H1 (cell line): Measurements from ENCODE around the gene FBXL15. TPM values are rescaled to one million over a fixed set of nuclear protein-coding genes. Genes with fewer than 3 reads are reported as not detected.

Experiments used
- CTCF ChIA-PET: fragments of 300-600 bp; sonication (Branson Sonifier 250); formaldehyde crosslinking; loops from one replicate; lab custom pipeline; 2021; ENCODE audit not compliant: partially characterized antibody; lab: Charles Lee
- POLR2A ChIA-PET: fragments of 300-600 bp; sonication (Branson Sonifier 250); formaldehyde crosslinking; loops from one replicate; lab custom pipeline; 2021; ENCODE audit warnings: inconsistent platforms; ENCODE audit not compliant: partially characterized antibody; lab: Charles Lee
- DNase-seq, 2 experiments: peaks; one replicate each; pipeline versions ENCODE4 v3.0.0 to v3.0.0-alpha.2; 2010 to 2022; ENCODE audit warnings: low spot score in 2 of 2, low read depth in 1 of 2, mixed read lengths in 1 of 2
- FAIRE-seq: peaks from 2 replicates; lab custom pipeline; 2011; peaks lifted over from hg19 to GRCh38; lab: Jason Lieb, UNC
- H2AFZ ChIP-seq: 2 replicates; pipeline ENCODE4 v1.8.1; 2012; ENCODE audit warnings: low read length, inconsistent platforms
- H2AK5ac ChIP-seq: 2 replicates; pipeline ENCODE4 v1.6.1; 2013; ENCODE audit warnings: low read depth, low read length
- H2BK120ac ChIP-seq: replicated peaks from 2 replicates; pipeline ENCODE3; 2013; ENCODE audit warnings: low read depth, low read length, inconsistent platforms
- H2BK12ac ChIP-seq: 2 replicates; pipeline ENCODE4 v1.6.1; 2013; ENCODE audit warnings: low read depth, low read length
- H2BK15ac ChIP-seq: 2 replicates; pipeline ENCODE4 v1.6.1; 2013; ENCODE audit warnings: low read length
- H2BK20ac ChIP-seq: 2 replicates; pipeline ENCODE4 v1.6.1; 2013; ENCODE audit warnings: low read length
- H2BK5ac ChIP-seq: 2 replicates; pipeline ENCODE4 v1.6.1; 2013; ENCODE audit warnings: low read depth, low read length
- H3K14ac ChIP-seq: 2 replicates; pipeline ENCODE4 v1.6.1; 2013; ENCODE audit warnings: inconsistent platforms; ENCODE audit not compliant: insufficient read length
- H3K18ac ChIP-seq: 2 replicates; pipeline ENCODE4 v1.6.1; 2013; ENCODE audit warnings: low read length; ENCODE audit errors: extremely low read depth
- H3K23ac ChIP-seq: 2 replicates; pipeline ENCODE4 v1.6.1; 2013; ENCODE audit warnings: inconsistent platforms; ENCODE audit not compliant: insufficient read length
- H3K23me2 ChIP-seq: 2 replicates; pipeline ENCODE4 v1.6.1; 2013; ENCODE audit warnings: low read depth, low read length
- H3K27ac ChIP-seq: 2 replicates; pipeline ENCODE4 v1.6.1; 2011; ENCODE audit warnings: low read depth, low read length, inconsistent platforms
- H3K27me3 ChIP-seq, 4 experiments: replicated peaks in 1 of 4; 1 replicate in 1 of 4; 2 replicates in 3 of 4; pipeline versions ENCODE4 v1.6.1 to v1.8.1; 2011 to 2013; ENCODE audit warnings: low read length in 3 of 4, mild to moderate bottlenecking in 3 of 4, inconsistent platforms in 2 of 4, mixed read lengths in 2 of 4, moderate library complexity in 1 of 4; ENCODE audit not compliant: control insufficient read depth in 3 of 4, insufficient read depth in 3 of 4; ENCODE audit errors: extremely low read depth in 1 of 4
- H3K36me3 ChIP-seq, 4 experiments: 2 replicates each; pipeline versions ENCODE4 v1.6.1 to v1.8.1; 2011 to 2013; ENCODE audit warnings: mild to moderate bottlenecking in 4 of 4, low read length in 3 of 4, moderate library complexity in 2 of 4, control low read depth in 1 of 4, inconsistent platforms in 1 of 4; ENCODE audit not compliant: insufficient read depth in 4 of 4, control insufficient read depth in 2 of 4
- H3K4ac ChIP-seq: replicated peaks from 2 replicates; pipeline ENCODE3; 2013; ENCODE audit warnings: low read length, low read depth, mixed read lengths, inconsistent platforms; ENCODE audit not compliant: insufficient read length
- H3K4me1 ChIP-seq, 4 experiments: replicated peaks in 1 of 4; 1 replicate in 1 of 4; 2 replicates in 3 of 4; pipeline versions ENCODE4 v1.6.1 to v1.8.1; 2011 to 2013; ENCODE audit warnings: low read length in 3 of 4, inconsistent platforms in 2 of 4, mixed read lengths in 1 of 4; ENCODE audit not compliant: insufficient read depth in 4 of 4, control insufficient read depth in 3 of 4
- H3K4me2 ChIP-seq, 2 experiments: 2 replicates each; pipeline versions ENCODE4 v1.6.1 to v1.8.1; 2011 to 2013; ENCODE audit warnings: low read depth in 2 of 2, low read length in 2 of 2, control low read depth in 1 of 2, inconsistent platforms in 1 of 2, mild to moderate bottlenecking in 1 of 2; ENCODE audit not compliant: insufficient read depth in 1 of 2
- H3K4me3 ChIP-seq, 4 experiments: fragments of 200-600, 300-600 bp in 1 of 4; sonication (generic), shearing (Covaris generic), sonication (Bioruptor Twin) in 1 of 4; 2 replicates each; pipeline versions ENCODE4 v1.5.1 to v1.8.1; 2011 to 2016; ENCODE audit warnings: low read length in 4 of 4, low read depth in 3 of 4, control low read depth in 2 of 4, inconsistent platforms in 2 of 4, mild to moderate bottlenecking in 2 of 4, mixed read lengths in 1 of 4, moderate library complexity in 1 of 4; ENCODE audit not compliant: insufficient read depth in 2 of 4; ENCODE audit errors: extremely low read depth in 1 of 4
- H3K56ac ChIP-seq: replicated peaks from 2 replicates; pipeline ENCODE3; 2013; ENCODE audit warnings: low read depth, mild to moderate bottlenecking, mixed read lengths, low read length, inconsistent platforms; ENCODE audit not compliant: insufficient read length
- H3K79me1 ChIP-seq: 2 replicates; pipeline ENCODE4 v1.6.1; 2013; ENCODE audit warnings: low read depth, low read length, control low read depth
- H3K79me2 ChIP-seq, 2 experiments: 2 replicates each; pipeline versions ENCODE4 v1.6.1 to v1.8.1; 2012 to 2013; ENCODE audit warnings: low read length in 2 of 2, mild to moderate bottlenecking in 2 of 2, inconsistent platforms in 1 of 2; ENCODE audit not compliant: insufficient read depth in 2 of 2, control insufficient read depth in 1 of 2
- H3K9ac ChIP-seq, 4 experiments: replicated peaks in 1 of 4; 1 replicate in 1 of 4; 2 replicates in 3 of 4; pipeline versions ENCODE4 v1.6.1 to v1.8.1; 2011 to 2013; ENCODE audit warnings: low read depth in 3 of 4, low read length in 3 of 4, control low read depth in 2 of 4, mild to moderate bottlenecking in 2 of 4, moderate library complexity in 2 of 4, inconsistent platforms in 1 of 4; ENCODE audit errors: extremely low read depth in 1 of 4
- H3K9me3 ChIP-seq, 2 experiments: 2 replicates each; pipeline versions ENCODE4 v1.6.1 to v1.8.1; 2012 to 2013; ENCODE audit warnings: mild to moderate bottlenecking in 2 of 2, moderate library complexity in 2 of 2, control low read depth in 1 of 2, inconsistent platforms in 1 of 2, low read depth in 1 of 2, low read length in 1 of 2, mixed read lengths in 1 of 2; ENCODE audit not compliant: insufficient read depth in 2 of 2
- H4K20me1 ChIP-seq, 2 experiments: replicated peaks in 1 of 2; 2 replicates each; pipeline versions ENCODE3 to v1.8.1; 2011 to 2013; ENCODE audit warnings: inconsistent platforms in 2 of 2, low read length in 2 of 2, mild to moderate bottlenecking in 1 of 2; ENCODE audit not compliant: insufficient read depth in 2 of 2, control insufficient read depth in 1 of 2
- H4K5ac ChIP-seq: 2 replicates; pipeline ENCODE4 v1.6.1; 2013; ENCODE audit warnings: low read length, low read depth, mixed read lengths, inconsistent platforms; ENCODE audit not compliant: insufficient read length
- H4K8ac ChIP-seq: 2 replicates; pipeline ENCODE4 v1.8.0; 2013; ENCODE audit warnings: mild to moderate bottlenecking, moderate library complexity, low read length, inconsistent platforms; ENCODE audit not compliant: insufficient read depth; ENCODE audit errors: extremely low read depth
- H4K91ac ChIP-seq: replicated peaks from 2 replicates; pipeline ENCODE3; 2013; ENCODE audit warnings: low read length, mixed read lengths, inconsistent platforms; ENCODE audit not compliant: insufficient read length
- ATF3 ChIP-seq: IDR thresholded peaks from 2 replicates; pipeline ENCODE4 v1.6.1; 2011; ENCODE audit warnings: low read depth, mild to moderate bottlenecking, low read length; ENCODE audit not compliant: insufficient read depth
- BACH1 ChIP-seq: IDR thresholded peaks from 2 replicates; pipeline ENCODE4 v1.6.1; 2012; ENCODE audit warnings: low read length, improper control_type of control experiment
- CHD2 ChIP-seq: IDR thresholded peaks from 2 replicates; pipeline ENCODE4 v1.6.1; 2012; ENCODE audit warnings: low read length, improper control_type of control experiment
- EP300 ChIP-seq, 2 experiments: IDR thresholded peaks; 1 replicate in 1 of 2; 2 replicates in 1 of 2; pipeline ENCODE4 v1.6.1; 2011 to 2012; ENCODE audit warnings: low read depth in 2 of 2, low read length in 2 of 2, mild to moderate bottlenecking in 2 of 2, borderline replicate concordance in 1 of 2, inconsistent platforms in 1 of 2, moderate library complexity in 1 of 2
- MAFK ChIP-seq: IDR thresholded peaks from 2 replicates; pipeline ENCODE4 v1.6.1; 2012; ENCODE audit warnings: low read depth, mild to moderate bottlenecking, improper control_type of control experiment, low read length
- MAX ChIP-seq: IDR thresholded peaks from 2 replicates; pipeline ENCODE4 v1.6.1; 2012; ENCODE audit warnings: inconsistent platforms
- PHF8 ChIP-seq: fragments of 200-600 bp; sonication (generic); conservative IDR thresholded peaks from 2 replicates; pipeline ENCODE4 v1.7.1; 2012; ENCODE audit warnings: low read depth, mild to moderate bottlenecking, inconsistent platforms, low read length, moderate library complexity
- RAD21 ChIP-seq, 2 experiments: IDR thresholded peaks in 1 of 2; conservative IDR thresholded peaks in 1 of 2; 2 replicates each; pipeline ENCODE4 v1.6.1; 2011; ENCODE audit warnings: low read depth in 2 of 2, low read length in 2 of 2, improper control_type of control experiment in 1 of 2, inconsistent platforms in 1 of 2, mild to moderate bottlenecking in 1 of 2, moderate library complexity in 1 of 2
- RBBP5 ChIP-seq: IDR thresholded peaks from 2 replicates; pipeline ENCODE4 v1.7.1; 2012; ENCODE audit warnings: low read depth, mild to moderate bottlenecking, inconsistent platforms, low read length, moderate library complexity, borderline replicate concordance
- SIRT6 ChIP-seq: IDR thresholded peaks from one replicate; pipeline ENCODE4 v1.7.1; 2012; ENCODE audit warnings: low read length, inconsistent platforms
- TCF12 ChIP-seq: IDR thresholded peaks from 2 replicates; pipeline ENCODE4 v1.6.1; 2011; ENCODE audit warnings: low read depth, mild to moderate bottlenecking, low read length
- WGBS, 2 experiments: shearing (Covaris generic) in 1 of 2; methylation state at CpG; one replicate each; pipeline versions ENCODE4 v1.1.6 to v1.1.7; 2013 to 2015; ENCODE audit warnings: low lambda C conversion rate in 2 of 2, mixed read lengths in 2 of 2, inconsistent platforms in 1 of 2, low coverage in 1 of 2, missing lambda C conversion rate in 1 of 2; ENCODE audit not compliant: insufficient replicate concordance in 2 of 2, insufficient coverage in 1 of 2, insufficient read length in 1 of 2; ENCODE audit errors: extremely low coverage in 1 of 2, missing lambda C conversion rate in 1 of 2; 5-methylcytosine and 5-hydroxymethylcytosine counted together
- polyA plus RNA-seq, 7 experiments: library from polyadenylated mRNA; depleted of rRNA in 3 of 7; stranded (reverse) in 5 of 7; unstranded in 2 of 7; fragments of >200 nt in 5 of 7; fragments of 200-250 nt in 2 of 7; gene quantifications; 1 replicate in 5 of 7; 2 replicates in 1 of 7; 4 replicates in 1 of 7; pipeline versions ENCODE4 v1.2.1 to v1.2.3, GENCODE V29; 2011 to 2013; ENCODE audit warnings: missing spikeins in 2 of 7, mixed read lengths in 2 of 7
- total RNA-seq: library from RNA; stranded (reverse); fragmentation: NEBNext Ultra II Directional; extraction: Animal tissue kit (Norgen Biotek cat#: 25700); gene quantifications from 2 replicates; pipeline ENCODE4 v1.2.1, GENCODE V29; 2021

FBXL15 gene
- total and polyA plus RNA-seq, 2 of the 8 experiments (the other 6 are each of a cell fraction or from before 2014, with no cell fraction given): 11.3 to 22.6 TPM

GRCh38 chr10:102414749-102415148 is 5.9 kb upstream of the FBXL15 start:
- CTCF ChIA-PET: interaction anchor here (1.1 to 10.1 kb wide), 4 partner anchors 15 to 184 kb away, joined by 3 to 205 read pairs (median 4); partner anchors contain the start of gene NFKB2
- H3K9ac ChIP-seq: peak overlapping the region in 1 of 4 experiments; percentile 15; a peak in 1 of 7 replicates

More at GRCh38 chr10:102414749-102415148, 5.9 kb upstream of the FBXL15 start:
- no peaks in the 10 kb centered on the region for H3K79me2 ChIP-seq
- H3K56ac ChIP-seq: no peak overlapping the region
- H2BK120ac ChIP-seq: no peak overlapping the region
- DNase-seq (no peak), FAIRE-seq (no peak)
- H3K4me1 ChIP-seq: peaks cover 9 to 34% (median 17%) of the 10 kb centered on the region in 4 experiments
- H2BK12ac ChIP-seq: no peak overlapping the region
- 92% methylated on average over 16 of the region's 20 CpGs; no CpG with 5 or more reads in 1 of the 2 experiments for WGBS, 2 experiments
- POLR2A ChIA-PET: interaction anchor here (0.7 to 1.0 kb wide), 2 partner anchors 18 to 47 kb away, joined by 3 to 5 read pairs; partner anchors contain the start of gene CUEDC2
- H2BK20ac ChIP-seq: no peak overlapping the region
- H3K4ac ChIP-seq: no peak overlapping the region
- H3K36me3 ChIP-seq: no peaks in the 10 kb centered on the region
- H3K23ac ChIP-seq: no peak overlapping the region
- no peak overlapping the region for H2BK15ac ChIP-seq
- no peaks in the 10 kb centered on the region for H4K20me1 ChIP-seq
- no peak overlapping the region for H2AK5ac ChIP-seq
- H3K27ac ChIP-seq: no peak overlapping the region
- H3K9me3 ChIP-seq: no peaks in the 10 kb centered on the region
- peaks cover 26% of the 10 kb centered on the region for H3K23me2 ChIP-seq
- no peaks in the 10 kb centered on the region for H3K79me1 ChIP-seq
- peaks cover 8 to 28% (median 27%) of the 10 kb centered on the region in 4 experiments for H3K27me3 ChIP-seq
- no peak overlapping the region for H3K18ac ChIP-seq
- H4K8ac ChIP-seq: no peak overlapping the region
- TF ChIP-seq MAFK (no peak), RAD21 (IDR thresholded peaks at IDR 0.05 in 1 of 2, conservative IDR thresholded peaks at IDR 0.05 in 1 of 2; ENCODE audit: low read depth in 2 of 2, low read length in 2 of 2) (no peak), ATF3 (no peak), TCF12 (no peak), BACH1 (no peak), SIRT6 (no peak), PHF8 (no peak), RBBP5 (no peak), MAX (no peak), EP300 (IDR thresholded peaks at IDR 0.05; ENCODE audit: borderline replicate concordance in 1 of 2, low read depth in 2 of 2, low read length in 2 of 2) (no peak), CHD2 (no peak)
- no peak overlapping the region for H4K5ac ChIP-seq
- no peak overlapping the region for H2AFZ ChIP-seq
- H3K4me2 ChIP-seq: no peak overlapping the region
- H2BK5ac ChIP-seq: no peak overlapping the region
- no peak overlapping the region for H3K4me3 ChIP-seq
- no peak overlapping the region for H3K14ac ChIP-seq
- H4K91ac ChIP-seq: no peak overlapping the region
